PC-9 (cell line): ENCODE results near the gene LDHD.

Experiments used
- EZH2 ChIP-seq: fragments of 200-600 bp; sonication (generic); IDR thresholded peaks from 2 replicates; pipeline ENCODE4 v1.8.0; 2017; ENCODE audit warnings: antibody characterized with exemption, low read depth
- TF ChIP-seq, protein P1 (sequence below): fragments of 200-600 bp; sonication (generic); conservative IDR thresholded peaks from 2 replicates; pipeline ENCODE4 v1.6.1; 2017; ENCODE audit warnings: mixed run types, antibody characterized with exemption, mild to moderate bottlenecking, moderate library complexity

DNA sequence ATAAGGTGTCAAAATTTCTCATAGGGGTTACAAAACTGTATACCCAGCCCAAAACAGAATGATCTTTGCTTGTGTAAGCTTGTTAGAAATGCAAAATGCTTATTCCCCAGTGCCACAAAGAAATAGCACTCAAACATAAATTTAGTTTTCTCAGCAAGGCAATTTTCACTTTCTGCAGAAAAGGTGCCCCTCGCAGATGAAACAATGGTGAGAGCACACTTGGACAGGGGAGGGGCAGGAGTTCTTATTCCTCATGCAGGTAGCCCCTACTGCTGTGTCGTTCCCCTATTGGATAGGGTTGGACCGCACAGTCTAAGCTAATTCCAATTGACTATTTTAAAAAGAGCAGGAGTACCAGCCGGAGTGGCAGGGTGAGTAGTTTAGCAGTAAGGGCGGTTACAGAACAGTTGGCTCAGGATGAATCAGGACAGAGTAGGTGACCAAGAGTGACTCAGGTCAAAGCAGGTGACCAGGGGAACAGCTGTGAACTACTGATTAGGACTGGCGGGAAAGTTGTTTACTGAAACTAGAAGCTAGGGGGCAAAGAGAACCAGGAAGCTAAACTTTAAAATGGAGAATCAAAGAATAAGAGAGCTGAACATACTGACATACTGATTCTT lies 5.5 kb upstream of the LDHD start:
- TF ChIP-seq, protein P1, sequence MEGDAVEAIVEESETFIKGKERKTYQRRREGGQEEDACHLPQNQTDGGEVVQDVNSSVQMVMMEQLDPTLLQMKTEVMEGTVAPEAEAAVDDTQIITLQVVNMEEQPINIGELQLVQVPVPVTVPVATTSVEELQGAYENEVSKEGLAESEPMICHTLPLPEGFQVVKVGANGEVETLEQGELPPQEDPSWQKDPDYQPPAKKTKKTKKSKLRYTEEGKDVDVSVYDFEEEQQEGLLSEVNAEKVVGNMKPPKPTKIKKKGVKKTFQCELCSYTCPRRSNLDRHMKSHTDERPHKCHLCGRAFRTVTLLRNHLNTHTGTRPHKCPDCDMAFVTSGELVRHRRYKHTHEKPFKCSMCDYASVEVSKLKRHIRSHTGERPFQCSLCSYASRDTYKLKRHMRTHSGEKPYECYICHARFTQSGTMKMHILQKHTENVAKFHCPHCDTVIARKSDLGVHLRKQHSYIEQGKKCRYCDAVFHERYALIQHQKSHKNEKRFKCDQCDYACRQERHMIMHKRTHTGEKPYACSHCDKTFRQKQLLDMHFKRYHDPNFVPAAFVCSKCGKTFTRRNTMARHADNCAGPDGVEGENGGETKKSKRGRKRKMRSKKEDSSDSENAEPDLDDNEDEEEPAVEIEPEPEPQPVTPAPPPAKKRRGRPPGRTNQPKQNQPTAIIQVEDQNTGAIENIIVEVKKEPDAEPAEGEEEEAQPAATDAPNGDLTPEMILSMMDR: no peak
- TF ChIP-seq EZH2: no peak
